ENCODE measurements around the gene KAZN. TPM values are rescaled to one million over a fixed set of nuclear protein-coding genes. Genes with fewer than 3 reads are reported as not detected.

KAZN gene
- total RNA-seq, 2 donors from 2014 or later: 0.22 to 0.74 TPM

DNA sequence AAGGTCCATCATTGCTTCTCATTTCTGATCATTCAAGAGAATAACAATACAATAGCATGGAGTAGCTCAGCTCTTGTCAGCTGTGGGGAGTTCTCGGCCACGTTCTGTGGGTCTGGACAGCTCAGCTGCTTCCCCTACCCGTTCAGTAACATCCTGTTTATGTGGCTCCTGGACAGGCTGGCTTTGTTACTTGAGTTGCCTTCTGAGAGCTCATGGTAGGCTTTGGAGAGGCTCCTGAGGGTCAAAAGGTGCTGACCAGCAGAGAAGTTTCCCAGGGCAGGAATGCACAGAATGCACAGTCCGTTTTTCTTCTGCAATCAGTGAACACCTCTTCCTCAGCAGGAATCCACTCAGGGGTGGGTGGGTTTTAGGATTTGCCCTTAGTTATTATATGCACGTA lies 36.0 kb downstream of the KAZN start:
- Mint-ChIP-seq H3K4me3 (no peak overlapping the region), H3K4me1 (no peaks in the 10 kb centered on the region), H3K27ac (no peak overlapping the region), H3K36me3 (ENCODE audit: low read depth) (no peaks in the 10 kb centered on the region), H3K27me3 (no peaks in the 10 kb centered on the region), H3K9me3 (no peaks in the 10 kb centered on the region)
- ATAC-seq (replicated peaks): no peak

- H3K27ac Mint-ChIP-seq: no peak overlapping the region
- no peak for ATAC-seq (replicated peaks)
- no peaks in the 10 kb centered on the region for H3K4me1 Mint-ChIP-seq
- H3K27me3 Mint-ChIP-seq: no peaks in the 10 kb centered on the region
- H3K4me3 Mint-ChIP-seq: no peak overlapping the region
- no peaks in the 10 kb centered on the region for H3K9me3 Mint-ChIP-seq
- no peaks in the 10 kb centered on the region for H3K36me3 Mint-ChIP-seq (ENCODE audit: low read depth)
Measured at GRCh38 chr1:14635421-14635820, 36.9 kb downstream of the KAZN start.

DNA sequence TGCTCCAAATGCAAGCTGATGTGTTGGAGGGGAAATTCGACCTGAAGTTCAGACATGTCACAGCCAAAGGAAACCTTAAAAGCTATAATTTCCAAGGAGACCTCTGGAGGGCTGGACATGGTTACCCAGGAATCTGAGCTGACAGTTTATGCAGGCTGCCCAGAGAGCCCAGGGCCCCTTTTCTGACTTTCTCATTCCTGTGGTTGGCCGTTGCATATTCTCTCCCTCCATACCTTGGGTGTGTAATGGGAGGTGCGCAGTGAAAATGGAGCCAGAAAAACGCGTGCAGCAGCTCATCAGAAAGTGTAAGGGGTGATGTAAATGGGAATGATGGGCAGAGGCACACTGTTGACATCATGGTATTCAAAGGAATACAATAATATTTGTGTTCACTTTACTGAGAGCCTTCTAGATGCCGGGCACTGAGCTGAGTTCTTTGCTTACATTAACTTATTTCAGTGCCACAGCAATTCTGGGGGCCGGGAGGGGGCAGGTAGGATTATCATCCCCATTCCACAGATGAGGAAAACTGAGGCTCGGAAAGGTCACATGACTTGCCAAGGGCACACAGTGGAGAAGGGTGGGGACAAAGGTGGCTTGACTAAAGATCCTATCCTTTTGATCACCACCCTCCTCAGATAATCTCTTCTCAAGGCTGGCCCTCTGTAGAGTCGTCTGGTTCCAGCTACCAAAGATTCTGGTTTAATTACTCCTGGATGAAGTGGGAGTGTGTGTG lies 38.6 kb downstream of the KAZN start:
- no peaks in the 10 kb centered on the region for H3K4me1 Mint-ChIP-seq
- no peaks in the 10 kb centered on the region for H3K36me3 Mint-ChIP-seq (ENCODE audit: low read depth)
- no peak for ATAC-seq (replicated peaks)
- no peak overlapping the region for H3K4me3 Mint-ChIP-seq
- no peak overlapping the region for H3K27ac Mint-ChIP-seq
- H3K9me3 Mint-ChIP-seq: peaks cover 4% of the 10 kb centered on the region
- H3K27me3 Mint-ChIP-seq: no peaks in the 10 kb centered on the region

- H3K4me3 Mint-ChIP-seq: no peak overlapping the region
- H3K27me3 Mint-ChIP-seq: no peaks in the 10 kb centered on the region
- no peak for ATAC-seq (replicated peaks)
- H3K9me3 Mint-ChIP-seq: peaks cover 4% of the 10 kb centered on the region
- H3K36me3 Mint-ChIP-seq (ENCODE audit: low read depth): no peaks in the 10 kb centered on the region
- no peaks in the 10 kb centered on the region for H3K4me1 Mint-ChIP-seq
- no peak overlapping the region for H3K27ac Mint-ChIP-seq
Measured at GRCh38 chr1:14639291-14640050, 41.0 kb downstream of the KAZN start.

DNA sequence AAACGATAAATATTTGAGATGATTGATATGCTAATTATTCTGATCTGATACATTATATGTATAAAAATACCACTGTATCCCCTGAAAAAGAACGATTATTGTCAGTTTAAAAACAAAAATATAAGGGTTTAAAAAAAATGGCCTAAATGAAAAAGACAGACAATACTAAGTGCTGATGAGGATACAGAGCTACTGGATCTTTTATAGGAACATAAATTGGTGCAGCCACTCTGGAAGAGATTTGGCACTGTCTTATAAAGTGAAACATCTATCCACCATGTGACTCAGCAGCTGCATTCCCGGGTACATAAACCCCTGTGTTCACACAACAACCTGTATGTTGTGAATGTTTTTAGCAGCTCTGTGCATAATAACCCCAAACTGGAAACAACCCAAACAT lies 44.2 kb downstream of the KAZN start:
- H3K9me3 Mint-ChIP-seq: peaks cover 7% of the 10 kb centered on the region
- no peak overlapping the region for H3K4me3 Mint-ChIP-seq
- H3K36me3 Mint-ChIP-seq (ENCODE audit: low read depth): no peaks in the 10 kb centered on the region
- no peak for ATAC-seq (replicated peaks)
- no peak overlapping the region for H3K27ac Mint-ChIP-seq
- peaks cover under 1% of the 10 kb centered on the region for H3K27me3 Mint-ChIP-seq
- no peaks in the 10 kb centered on the region for H3K4me1 Mint-ChIP-seq

GRCh38 chr1:14646973-14647372 lies 48.5 kb downstream of the KAZN start:
- H3K36me3 Mint-ChIP-seq (ENCODE audit: low read depth): no peaks in the 10 kb centered on the region
- H3K4me3 Mint-ChIP-seq: no peak overlapping the region
- no peak for ATAC-seq (replicated peaks)
- H3K4me1 Mint-ChIP-seq: no peaks in the 10 kb centered on the region
- peaks cover 3% of the 10 kb centered on the region for H3K27me3 Mint-ChIP-seq
- peaks cover 3% of the 10 kb centered on the region for H3K9me3 Mint-ChIP-seq
- H3K27ac Mint-ChIP-seq: no peak overlapping the region

DNA sequence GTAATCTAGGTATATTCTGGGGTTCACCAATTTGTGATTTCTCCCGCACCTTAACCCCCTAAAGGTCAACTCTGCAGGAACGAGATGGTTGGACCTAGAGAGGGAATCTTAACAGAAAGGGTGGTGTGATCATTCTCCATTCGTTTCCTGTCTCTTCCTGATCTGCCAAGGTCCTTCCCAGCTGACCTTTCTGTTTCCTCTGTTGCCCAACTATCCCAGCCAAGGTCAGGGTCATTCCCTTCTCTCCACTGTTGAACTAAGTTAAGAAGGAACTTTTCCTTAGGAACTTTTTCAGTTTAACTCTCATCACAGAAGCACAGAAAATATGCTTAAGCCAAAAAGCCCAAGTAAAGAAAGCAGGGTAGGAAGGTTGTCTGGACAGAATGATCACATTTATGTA lies 49.3 kb downstream of the KAZN start:
- Mint-ChIP-seq H3K27ac (no peak overlapping the region), H3K4me3 (no peak overlapping the region), H3K9me3 (peaks cover 3% of the 10 kb centered on the region), H3K27me3 (peaks cover 3% of the 10 kb centered on the region), H3K4me1 (no peaks in the 10 kb centered on the region), H3K36me3 (ENCODE audit: low read depth) (no peaks in the 10 kb centered on the region)
- no peak for ATAC-seq (replicated peaks)

- H3K4me1 Mint-ChIP-seq: no peaks in the 10 kb centered on the region
- no peak overlapping the region for H3K4me3 Mint-ChIP-seq
- peaks cover 3% of the 10 kb centered on the region for H3K27me3 Mint-ChIP-seq
- H3K9me3 Mint-ChIP-seq: peaks cover 3% of the 10 kb centered on the region
- H3K27ac Mint-ChIP-seq: no peak overlapping the region
- no peak for ATAC-seq (replicated peaks)
- no peaks in the 10 kb centered on the region for H3K36me3 Mint-ChIP-seq (ENCODE audit: low read depth)
Measured at GRCh38 chr1:14648391-14648790, 49.9 kb downstream of the KAZN start.

- Mint-ChIP-seq H3K27ac (no peak overlapping the region), H3K9me3 (peaks cover 3% of the 10 kb centered on the region), H3K4me1 (no peaks in the 10 kb centered on the region), H3K36me3 (ENCODE audit: low read depth) (no peaks in the 10 kb centered on the region), H3K4me3 (no peak overlapping the region), H3K27me3 (peaks cover 3% of the 10 kb centered on the region)
- no peak for ATAC-seq (replicated peaks)
Measured at GRCh38 chr1:14648896-14649855, 50.7 kb downstream of the KAZN start.

DNA sequence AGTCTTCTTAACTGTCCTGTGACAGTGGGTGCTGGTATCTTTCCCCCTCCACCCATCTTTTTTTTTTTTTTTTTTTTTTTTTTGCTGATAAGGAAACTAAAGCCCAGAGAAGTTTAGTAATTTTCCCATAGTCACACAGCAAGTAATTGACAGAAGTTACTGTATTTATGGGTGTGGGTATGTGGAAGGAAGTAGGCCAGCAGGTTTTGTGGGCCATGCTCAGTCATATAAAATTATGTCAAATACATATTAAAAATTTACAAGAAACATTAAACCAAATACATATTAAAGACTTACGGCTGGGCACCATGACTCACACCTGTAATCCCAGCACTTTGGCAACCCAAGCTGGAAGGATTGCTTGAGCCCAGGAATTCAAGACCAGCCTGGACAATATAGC lies 51.5 kb downstream of the KAZN start:
- H3K4me1 Mint-ChIP-seq: no peaks in the 10 kb centered on the region
- H3K27me3 Mint-ChIP-seq: peaks cover 3% of the 10 kb centered on the region
- H3K4me3 Mint-ChIP-seq: no peak overlapping the region
- H3K36me3 Mint-ChIP-seq (ENCODE audit: low read depth): no peaks in the 10 kb centered on the region
- H3K27ac Mint-ChIP-seq: no peak overlapping the region
- no peak for ATAC-seq (replicated peaks)
- H3K9me3 Mint-ChIP-seq: peaks cover 3% of the 10 kb centered on the region

DNA sequence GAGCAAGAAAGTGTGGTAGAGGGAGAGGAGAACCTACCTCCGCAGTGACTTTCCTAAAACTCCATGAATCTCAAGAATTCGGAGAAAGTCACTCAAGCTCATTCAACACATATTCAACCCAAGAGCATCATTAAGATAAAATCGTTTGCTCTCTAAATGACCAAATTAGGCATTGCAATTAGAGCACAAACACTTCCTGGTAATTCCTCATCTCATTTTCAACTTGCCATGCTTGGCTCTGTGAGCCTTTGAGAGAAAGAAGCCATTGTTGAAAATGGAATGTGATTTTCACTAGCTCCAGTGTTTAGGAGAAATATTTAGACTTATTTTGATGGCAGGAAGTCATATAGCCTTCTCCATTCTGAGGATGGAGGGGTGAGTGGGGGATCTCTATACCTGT lies 52.5 kb downstream of the KAZN start:
- Mint-ChIP-seq H3K27me3 (peaks cover 3% of the 10 kb centered on the region), H3K36me3 (ENCODE audit: low read depth) (no peaks in the 10 kb centered on the region), H3K27ac (no peak overlapping the region), H3K4me3 (no peak overlapping the region), H3K9me3 (peaks cover 2% of the 10 kb centered on the region), H3K4me1 (no peaks in the 10 kb centered on the region)
- ATAC-seq (replicated peaks): no peak

DNA sequence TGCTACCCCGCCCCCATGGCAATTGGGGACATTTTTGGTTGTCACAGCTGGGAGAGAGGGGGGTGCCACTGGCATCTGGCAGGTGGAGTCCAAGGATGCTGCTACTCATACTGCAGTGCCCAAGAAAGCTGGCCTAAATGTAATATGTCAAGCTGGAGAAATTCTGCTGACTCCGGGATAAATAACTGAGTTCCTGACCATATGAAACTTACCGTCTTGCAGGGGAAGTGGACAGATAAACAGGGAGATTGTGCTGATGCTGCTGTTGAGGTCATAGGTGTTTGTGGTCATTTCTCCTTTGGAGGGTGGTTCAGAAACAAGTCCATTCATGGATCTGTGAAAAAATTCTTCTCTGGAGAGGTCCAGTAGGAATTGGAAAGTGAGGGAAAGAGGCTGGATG lies 54.4 kb downstream of the KAZN start:
- H3K4me1 Mint-ChIP-seq: no peaks in the 10 kb centered on the region
- no peaks in the 10 kb centered on the region for H3K9me3 Mint-ChIP-seq
- ATAC-seq (replicated peaks): no peak
- H3K27ac Mint-ChIP-seq: no peak overlapping the region
- no peak overlapping the region for H3K4me3 Mint-ChIP-seq
- H3K27me3 Mint-ChIP-seq: peaks cover 8% of the 10 kb centered on the region
- no peaks in the 10 kb centered on the region for H3K36me3 Mint-ChIP-seq (ENCODE audit: low read depth)

DNA sequence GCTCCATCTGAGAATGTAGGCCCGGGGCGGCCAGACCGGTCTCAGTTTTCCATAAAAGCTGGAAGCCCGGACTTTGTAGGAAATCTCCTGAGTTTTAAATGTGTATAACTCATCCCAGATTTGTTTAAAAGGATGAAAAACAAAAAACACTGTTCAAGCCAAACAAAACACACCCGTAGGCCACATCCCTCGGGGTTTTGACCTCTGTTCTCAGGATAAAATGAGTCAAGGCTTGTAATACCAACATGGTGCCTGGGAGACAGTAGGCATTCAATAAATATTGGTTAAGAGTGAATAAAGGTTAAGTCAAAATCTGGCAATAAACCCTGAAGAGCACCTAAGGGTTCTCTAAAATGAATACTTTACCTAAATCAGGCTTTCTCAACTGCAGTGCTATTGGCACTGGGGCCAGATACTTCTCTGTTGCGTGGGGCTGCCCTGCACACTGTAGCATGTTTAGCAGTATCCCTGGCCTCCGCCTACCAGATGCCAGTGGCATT lies 55.0 kb downstream of the KAZN start:
- H3K4me3 Mint-ChIP-seq: no peak overlapping the region
- no peaks in the 10 kb centered on the region for H3K9me3 Mint-ChIP-seq
- H3K4me1 Mint-ChIP-seq: no peaks in the 10 kb centered on the region
- ATAC-seq (replicated peaks): no peak
- no peak overlapping the region for H3K27ac Mint-ChIP-seq
- H3K27me3 Mint-ChIP-seq: peaks cover 7% of the 10 kb centered on the region
- no peaks in the 10 kb centered on the region for H3K36me3 Mint-ChIP-seq (ENCODE audit: low read depth)

DNA sequence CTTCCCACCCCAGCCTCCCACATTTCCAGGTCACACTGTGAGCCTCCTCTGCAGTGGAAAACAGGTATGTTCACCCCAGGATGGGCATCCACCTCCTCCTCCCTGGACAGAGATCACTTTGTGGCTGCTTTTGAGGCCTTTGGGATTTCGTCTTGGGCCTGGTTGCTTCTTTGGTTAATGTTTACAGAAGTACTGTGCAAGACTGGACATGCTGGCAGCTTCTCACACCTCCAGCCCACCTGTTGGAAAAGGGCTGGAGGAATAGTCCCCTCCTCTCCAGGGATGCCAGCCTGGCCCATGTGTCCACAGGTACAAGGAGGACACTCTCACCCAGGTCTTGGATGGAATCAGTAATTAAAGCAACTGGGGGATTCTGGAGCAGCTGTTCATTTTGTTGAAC lies 56.1 kb downstream of the KAZN start:
- no peak for ATAC-seq (replicated peaks)
- Mint-ChIP-seq H3K27ac (no peak overlapping the region), H3K36me3 (ENCODE audit: low read depth) (no peaks in the 10 kb centered on the region), H3K4me1 (no peaks in the 10 kb centered on the region), H3K9me3 (no peaks in the 10 kb centered on the region), H3K4me3 (no peak overlapping the region), H3K27me3 (peaks cover 7% of the 10 kb centered on the region)
